HG03439 (cell line): ENCODE results near the gene RGS8.

Experiments
- ATAC-seq: cut with Tn5 transposase; IDR thresholded peaks from one replicate; pipeline ENCODE4 v1.9.1; 2021; ENCODE audit warnings: mild to moderate bottlenecking, moderate library complexity; ENCODE audit not compliant: unreplicated experiment

The RGS8 gene, protein sequence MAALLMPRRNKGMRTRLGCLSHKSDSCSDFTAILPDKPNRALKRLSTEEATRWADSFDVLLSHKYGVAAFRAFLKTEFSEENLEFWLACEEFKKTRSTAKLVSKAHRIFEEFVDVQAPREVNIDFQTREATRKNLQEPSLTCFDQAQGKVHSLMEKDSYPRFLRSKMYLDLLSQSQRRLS

DNA sequence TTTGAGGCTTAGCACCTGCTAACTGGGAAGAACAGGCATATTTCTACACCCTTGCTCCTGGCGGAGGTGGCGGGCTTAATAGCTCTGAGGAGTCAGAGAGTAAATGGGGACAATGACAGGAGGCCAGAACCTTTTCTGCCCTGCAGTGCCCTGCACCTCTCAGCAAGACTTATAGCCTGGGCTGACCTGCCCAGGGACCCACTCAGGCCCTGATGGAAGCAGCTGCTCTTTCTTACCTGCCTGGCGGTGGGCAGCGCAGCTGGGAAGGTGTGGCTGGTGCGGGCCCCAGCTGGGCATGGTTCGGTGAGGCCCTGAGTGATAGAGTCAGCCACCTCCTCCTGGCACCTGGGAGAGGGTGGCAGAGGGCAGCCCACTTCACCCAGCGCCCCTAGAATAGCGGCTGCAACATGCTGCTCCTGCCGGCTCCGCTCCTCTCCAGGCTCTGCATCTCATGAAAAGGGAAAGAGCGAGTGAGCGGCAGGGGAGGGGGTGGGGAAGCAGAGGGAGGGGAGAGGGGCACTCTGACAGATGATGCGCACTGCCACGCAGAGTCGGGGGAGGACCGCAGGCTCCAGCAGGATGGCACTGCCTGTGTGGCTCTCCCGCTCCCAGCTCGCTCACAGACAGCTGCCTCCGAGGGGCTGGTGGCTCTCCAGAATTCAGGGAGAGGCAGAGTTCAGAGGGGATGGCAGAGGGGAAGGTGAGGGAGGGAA, at the start of gene RGS8:
RGS8 (minus strand) TSS at position 472 of the 713 bp plus-strand sequence. CDS start 14,938 bp downstream, outside the sequence.
- ATAC-seq = no peak

- ATAC-seq = no peak
Measured at GRCh38 chr1:182731852-182732575, 47.6 kb upstream of the RGS8 start.

DNA sequence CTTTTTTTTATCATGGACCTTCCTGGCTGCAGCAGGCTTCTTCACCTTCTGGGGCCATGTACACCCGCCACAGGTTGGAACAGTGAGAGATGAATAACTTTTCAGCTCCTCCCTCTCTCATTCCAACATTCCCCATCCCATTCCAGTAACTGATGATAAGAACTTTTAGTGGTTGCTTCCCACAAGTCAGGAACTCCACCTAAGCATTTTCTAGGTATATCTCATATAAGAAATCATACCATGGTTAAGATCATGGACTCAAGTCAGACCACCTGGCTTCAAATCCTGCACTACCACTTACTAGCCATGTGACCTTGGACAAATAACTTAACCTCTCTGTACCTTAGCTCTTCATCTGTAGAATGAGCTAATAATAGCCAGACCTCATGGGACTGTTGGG, 42.5 kb upstream of the RGS8 start:
- ATAC-seq = no peak

DNA sequence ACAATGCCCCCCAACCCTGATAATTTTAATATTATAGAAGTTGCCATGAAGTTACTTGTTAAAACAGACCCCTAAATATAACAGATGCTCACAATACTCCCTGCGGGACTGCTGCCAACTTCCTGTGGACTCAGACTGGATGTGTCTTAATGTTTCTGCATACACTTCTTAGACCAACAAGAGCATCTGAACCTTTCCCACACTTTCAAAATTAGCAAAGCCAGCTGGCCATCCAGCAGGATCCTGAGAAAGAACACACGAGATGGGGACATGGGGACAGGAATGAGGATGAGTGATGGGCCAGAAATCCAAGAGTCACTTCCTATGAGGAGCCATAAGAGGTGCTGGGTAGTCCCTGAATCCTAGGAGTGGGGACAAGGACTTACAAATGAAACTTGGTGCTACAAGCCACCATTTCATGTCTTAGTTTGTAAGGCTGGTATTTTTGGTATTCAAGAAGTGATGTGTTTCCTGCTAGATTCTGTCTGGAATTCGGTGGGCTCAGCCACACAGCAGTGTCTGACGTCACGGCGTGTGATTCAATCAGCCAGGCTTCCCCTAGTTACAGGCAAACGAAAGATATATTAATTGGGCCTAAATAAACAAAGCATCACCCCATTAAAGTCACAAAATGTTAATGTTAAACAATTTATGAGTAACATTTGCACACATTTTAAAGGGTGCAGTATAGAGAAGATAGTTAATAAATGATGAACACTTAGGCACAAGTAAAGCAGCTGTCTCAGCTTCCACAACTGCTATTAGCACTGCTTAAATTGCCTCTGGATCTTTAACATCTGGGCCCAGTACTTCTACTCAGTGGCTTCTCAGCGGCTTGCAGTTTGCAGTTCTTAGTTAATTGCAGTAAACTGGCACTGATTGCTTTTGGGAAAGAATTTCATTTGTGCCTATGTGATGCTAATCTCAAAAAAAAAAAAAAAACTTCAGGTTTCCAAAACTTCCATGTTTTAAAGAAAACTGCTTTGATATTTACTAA, 41.2 kb upstream of the RGS8 start:
- ATAC-seq = no peak

GRCh38 chr1:182724215-182724614, 39.8 kb upstream of the RGS8 start:
- ATAC-seq = no peak

GRCh38 chr1:182723200-182723599, 38.8 kb upstream of the RGS8 start:
- ATAC-seq = no peak

- ATAC-seq = no peak
Measured at GRCh38 chr1:182721525-182721924, 37.1 kb upstream of the RGS8 start.

- ATAC-seq = no peak
Measured at GRCh38 chr1:182720463-182720862, 36.1 kb upstream of the RGS8 start.

DNA sequence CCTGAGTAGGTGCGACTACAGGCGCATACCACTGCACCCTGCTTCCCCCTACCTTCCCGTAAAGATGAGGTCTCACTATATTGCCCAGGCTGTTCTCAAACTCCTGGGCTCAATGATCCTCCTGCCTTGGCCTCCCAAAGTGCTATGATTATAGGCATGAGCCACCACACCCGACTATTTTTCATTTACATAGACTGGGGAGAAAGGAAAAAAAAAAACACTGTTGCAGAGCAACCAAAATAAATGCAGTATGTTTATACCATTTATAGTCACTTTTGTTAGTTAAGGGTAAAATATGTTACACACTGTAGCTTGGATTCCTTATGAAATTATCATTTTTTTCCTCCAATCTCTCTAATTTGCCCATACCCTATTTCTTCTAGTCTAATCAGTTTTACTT, 35.2 kb upstream of the RGS8 start:
- ATAC-seq = no peak

DNA sequence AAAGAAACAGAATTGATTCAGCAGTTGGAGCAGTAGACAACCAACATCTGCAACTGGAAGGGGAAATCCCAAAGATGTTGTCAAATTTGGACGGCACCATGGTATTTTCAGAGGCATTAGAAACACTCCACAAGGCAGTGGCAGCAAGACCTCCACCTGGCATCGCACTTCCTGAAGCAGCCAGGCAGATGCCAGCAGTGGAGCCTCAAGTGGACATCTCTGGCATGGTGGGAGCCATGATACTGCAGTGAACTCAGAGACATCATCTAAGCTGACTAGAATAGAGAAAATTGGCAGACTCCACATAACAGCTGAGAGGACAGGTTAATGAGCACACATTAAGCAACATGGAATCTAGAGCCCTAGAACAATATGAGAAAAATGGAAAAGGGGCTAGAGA, 33.9 kb upstream of the RGS8 start:
- ATAC-seq = no peak

DNA sequence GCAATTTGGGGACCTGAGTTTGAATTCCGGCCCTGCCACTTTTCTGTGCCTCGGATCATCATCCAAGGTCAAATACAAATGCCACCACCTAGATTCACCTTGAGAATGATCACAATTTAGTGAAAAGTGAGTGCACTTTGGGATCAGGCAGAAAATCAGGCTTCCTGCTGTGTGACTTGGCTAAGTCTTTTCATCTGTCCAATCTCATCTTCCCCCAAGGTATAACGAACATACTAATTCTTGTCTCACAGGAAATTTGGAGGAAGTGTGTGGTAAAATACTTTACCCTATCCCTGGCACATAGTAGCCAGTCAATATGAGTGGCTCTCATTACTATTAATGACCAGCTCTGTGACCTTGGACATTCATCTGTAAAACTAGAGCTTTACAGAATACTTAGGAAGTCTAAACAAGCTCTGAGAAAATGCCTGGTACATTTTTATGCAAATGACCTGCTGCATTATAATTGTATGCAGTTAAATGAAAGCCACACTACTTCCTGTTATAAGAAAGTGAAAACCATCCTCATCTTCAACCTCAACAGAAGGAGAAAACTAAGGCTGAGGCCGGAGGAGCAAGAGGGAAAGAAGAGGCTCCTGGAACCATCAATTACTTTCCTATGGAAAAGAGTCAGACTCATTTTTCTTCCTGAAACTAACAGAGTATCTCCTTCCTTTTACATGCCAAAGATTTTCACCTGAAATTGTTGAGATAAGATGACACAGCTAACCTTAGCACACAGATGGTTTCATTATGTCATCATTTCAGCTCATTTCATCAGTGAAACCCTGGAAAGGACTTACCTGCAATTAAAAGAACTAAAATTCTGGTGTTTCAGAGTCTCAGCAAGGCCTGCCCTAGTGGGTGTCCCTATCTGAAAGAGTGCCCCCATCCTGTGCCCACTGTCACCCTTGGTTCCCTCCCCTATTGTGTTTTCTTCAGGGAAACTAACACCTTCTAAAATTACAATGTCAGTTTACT, 32.6 kb upstream of the RGS8 start:
- no peak for ATAC-seq

GRCh38 chr1:182715531-182715930, 31.1 kb upstream of the RGS8 start:
- ATAC-seq = no peak

DNA sequence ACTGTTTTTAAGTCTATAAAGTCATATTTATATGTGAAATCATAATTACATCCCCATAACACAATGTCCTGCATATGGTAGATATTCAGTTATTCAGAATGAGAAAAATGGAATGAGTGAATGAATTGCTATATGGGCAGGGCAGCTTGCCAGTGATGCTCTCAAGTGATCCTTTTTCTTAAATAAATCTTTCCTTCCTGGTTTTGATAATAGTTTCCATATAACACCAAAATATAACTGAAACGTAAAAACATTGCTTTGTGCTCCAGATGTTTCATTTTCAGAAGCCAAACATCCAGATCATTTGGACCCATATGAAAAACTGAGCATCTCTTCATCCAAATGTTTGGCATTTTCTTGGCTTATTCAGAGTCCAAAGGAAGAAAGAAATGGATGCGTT, 30.2 kb upstream of the RGS8 start:
- ATAC-seq = no peak

- no peak for ATAC-seq
Measured at GRCh38 chr1:182713939-182714338, 29.6 kb upstream of the RGS8 start.

DNA sequence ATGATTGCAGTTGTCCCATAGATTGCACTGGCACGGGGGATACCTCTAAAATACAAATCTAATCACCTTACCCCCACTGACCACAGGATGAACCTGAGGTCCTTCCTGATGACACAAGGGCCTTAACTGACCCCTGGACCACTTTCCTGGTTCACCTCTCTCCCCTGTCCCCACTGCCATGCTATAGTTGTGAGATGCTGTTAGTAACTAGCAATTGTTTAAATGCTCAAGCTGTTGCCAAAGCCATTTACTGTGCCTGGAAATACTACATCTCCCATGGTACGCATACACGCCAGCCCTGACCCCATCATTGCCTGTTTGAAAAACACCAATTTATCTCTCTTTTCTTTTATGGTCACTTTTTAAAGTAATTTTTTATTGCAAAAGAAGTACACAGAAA, 29.1 kb upstream of the RGS8 start:
- ATAC-seq = no peak

DNA sequence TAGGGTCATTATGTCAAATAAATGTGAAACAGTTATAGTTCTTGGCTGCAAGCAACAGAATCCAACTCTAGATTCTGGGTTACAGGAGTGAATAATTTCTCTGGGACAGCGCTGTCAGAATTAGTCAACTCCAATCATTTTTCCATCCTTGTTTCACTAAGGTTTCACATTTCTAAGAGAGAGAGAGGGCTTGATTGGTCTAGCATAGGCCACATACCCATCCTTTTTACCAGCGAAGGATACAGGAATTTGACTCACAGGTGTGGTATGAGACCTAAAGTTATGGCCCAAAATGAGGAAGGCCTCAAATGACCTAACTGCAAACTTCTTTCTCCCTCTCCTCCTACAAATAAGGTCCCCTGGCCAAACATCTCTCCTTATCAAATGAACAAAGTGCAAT, 25.5 kb upstream of the RGS8 start:
- ATAC-seq = no peak

DNA sequence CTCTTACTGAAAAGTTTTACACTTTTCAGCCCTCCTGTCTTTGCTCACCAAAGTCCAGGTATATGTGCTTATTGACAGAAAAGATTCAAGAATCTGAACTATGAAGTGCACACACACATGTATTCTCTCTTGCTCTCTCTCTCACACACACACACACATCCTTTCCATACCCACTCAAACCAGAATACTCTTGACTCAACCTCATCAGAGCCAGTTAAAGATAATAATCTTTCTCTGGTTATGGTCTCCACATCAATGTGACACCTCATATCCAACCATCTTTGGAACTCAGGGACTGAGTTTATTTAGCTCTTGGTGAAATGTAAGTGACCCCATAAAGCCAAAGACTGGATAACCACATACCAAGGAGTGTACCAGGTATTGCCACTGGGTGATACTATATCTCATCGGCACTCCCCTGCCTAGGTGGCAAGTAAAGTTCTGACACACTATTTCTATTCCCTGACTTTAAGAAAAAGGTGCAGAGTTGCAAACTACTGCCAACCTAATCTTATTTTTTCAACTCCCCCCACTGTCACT, 24.9 kb upstream of the RGS8 start:
- ATAC-seq = no peak

DNA sequence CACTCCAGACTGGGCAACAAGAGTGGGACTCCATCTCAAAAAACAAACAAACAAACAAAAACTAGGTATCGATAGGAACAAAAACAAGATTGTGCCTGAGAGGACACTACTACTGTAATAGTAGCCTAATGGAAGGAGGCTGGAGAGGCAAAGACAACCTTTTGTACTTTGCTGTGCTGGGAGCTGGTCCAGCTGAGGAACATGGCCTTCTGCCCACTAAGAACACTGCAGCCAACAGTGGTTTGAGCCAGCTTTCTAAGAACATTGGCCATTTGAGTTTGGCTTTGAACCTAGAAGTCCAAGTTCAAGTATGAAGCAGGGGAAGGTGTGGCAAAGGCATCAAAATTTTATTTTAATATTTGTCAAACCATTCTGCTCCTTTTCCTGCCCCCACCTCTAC, 22.7 kb upstream of the RGS8 start:
- no peak for ATAC-seq

GRCh38 chr1:182704677-182705076, 20.3 kb upstream of the RGS8 start:
- ATAC-seq = no peak

DNA sequence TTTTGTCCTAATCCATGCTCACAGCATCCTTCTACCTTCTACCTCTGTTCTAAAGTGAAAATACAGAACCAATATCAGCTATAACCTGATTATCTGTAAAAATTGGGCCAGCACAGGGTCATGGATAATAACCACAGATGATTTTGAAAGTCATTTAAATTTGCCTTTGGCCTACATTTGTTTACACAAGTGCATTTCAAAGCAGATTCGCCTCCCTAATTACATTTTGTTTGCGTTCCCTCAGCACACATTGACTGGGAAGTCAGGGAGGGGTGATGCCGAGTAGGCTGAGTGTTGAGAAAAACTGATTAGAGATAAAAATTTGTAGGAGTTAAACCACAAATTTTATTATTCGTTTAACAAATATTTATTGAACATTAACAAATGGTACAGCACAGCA, 19.2 kb upstream of the RGS8 start:
- no peak for ATAC-seq
